ENCODE data around the gene TTLL11.

- no peak for TF ChIP-seq CTCF (IDR thresholded peaks at IDR 0.05; ENCODE audit: low read depth, low read length, poor library complexity, severe bottlenecking)
- no peak for TF ChIP-seq EZH2phosphoT487 (IDR thresholded peaks at IDR 0.05; ENCODE audit: borderline replicate concordance, low read length)
These were observed 275.6 kb downstream of the TTLL11 start for GRCh38 chr9:121817476-121817875.

Measured in DOHH2 (cell line).